Measurements from ENCODE around the gene HGS.

- TF ChIP-seq RFX3 (CRISPR knock-in tag; IDR thresholded peaks at IDR 0.05) = no peak
- no peak for TF ChIP-seq NFIC (IDR thresholded peaks at IDR 0.05; ENCODE audit: low read length)
- no peak for TF ChIP-seq SCMH1 (CRISPR knock-in tag; IDR thresholded peaks at IDR 0.05; ENCODE audit: borderline replicate concordance)
- TF ChIP-seq ZNF772 (CRISPR knock-in tag; IDR thresholded peaks at IDR 0.05) = no peak
Measured at GRCh38 chr17:81717049-81717765, 33.4 kb downstream of the HGS start.
